ENCODE data around the gene KNCN.

Gene KNCN

GRCh38 chr1:46595127-46595526 lies 43.7 kb upstream of the KNCN start:
- no peak overlapping the region for H2BK5ac ChIP-seq (ENCODE audit: low read depth, low read length, poor library complexity)
- no peak overlapping the region for H2AK5ac ChIP-seq (ENCODE audit: low read length)
- no peaks in the 10 kb centered on the region for H3K79me2 ChIP-seq (ENCODE audit: control insufficient read depth, insufficient read depth, low read length, poor library complexity)
- H3K4ac ChIP-seq (ENCODE audit: low read depth, low read length): no peak overlapping the region
- H3K27me3 ChIP-seq (ENCODE audit: insufficient read depth, low read length): no peaks in the 10 kb centered on the region
- no peak overlapping the region for H3K23ac ChIP-seq (ENCODE audit: low read length)
- H3K27ac ChIP-seq (ENCODE audit: low read depth, low read length): no peak overlapping the region
- H3K4me2 ChIP-seq (ENCODE audit: low read length): no peak overlapping the region
- peaks cover 14 to 22% of the 10 kb centered on the region in 2 experiments for H3K36me3 ChIP-seq (ENCODE audit: control insufficient read depth in 1 of 2, insufficient read depth in 2 of 2, low read length in 2 of 2)
- no CpG with 5 or more reads among the region's 3 CpGs for WGBS (ENCODE audit: extremely low coverage, insufficient coverage, insufficient read length)
- no peak overlapping the region for H2AFZ ChIP-seq (ENCODE audit: insufficient read depth, low read length, poor library complexity)
- peaks cover 0 to 6% of the 10 kb centered on the region in 2 experiments for H3K4me1 ChIP-seq (ENCODE audit: control insufficient read depth in 1 of 2, insufficient read depth in 2 of 2, low read length in 2 of 2)
- no peak overlapping the region for H3K9ac ChIP-seq (ENCODE audit: low read length)
- no peaks in the 10 kb centered on the region for H3K79me1 ChIP-seq (ENCODE audit: low read length)
- H2BK120ac ChIP-seq (ENCODE audit: insufficient read depth, low read length, poor library complexity): no peak overlapping the region
- no peak overlapping the region for H3K4me3 ChIP-seq (ENCODE audit: low read depth, low read length)
- no peak overlapping the region for H4K8ac ChIP-seq (ENCODE audit: low read depth, low read length)
- H4K91ac ChIP-seq (ENCODE audit: low read depth, low read length): no peak overlapping the region
- no peaks in the 10 kb centered on the region for H3K9me3 ChIP-seq (ENCODE audit: insufficient read depth, low read depth, low read length)
- H3K14ac ChIP-seq (ENCODE audit: low read length): no peak overlapping the region
- H3K18ac ChIP-seq (ENCODE audit: low read length): no peak overlapping the region
- H4K12ac ChIP-seq (ENCODE audit: low read depth, low read length): no peak overlapping the region
- peak in 1 of 2 donors; percentile 34 for DNase-seq
- H2BK12ac ChIP-seq (ENCODE audit: low read length): no peak overlapping the region

GRCh38 chr1:46594063-46594462 lies 42.6 kb upstream of the KNCN start:
- Histone ChIP-seq H4K8ac (ENCODE audit: low read depth, low read length) (no peak overlapping the region), H4K91ac (ENCODE audit: low read depth, low read length) (no peak overlapping the region), H3K27ac (ENCODE audit: low read depth, low read length) (no peak overlapping the region), H3K79me1 (ENCODE audit: low read length) (no peaks in the 10 kb centered on the region), H2BK12ac (ENCODE audit: low read length) (no peak overlapping the region), H2AK5ac (ENCODE audit: low read length) (no peak overlapping the region), H2BK120ac (ENCODE audit: insufficient read depth, low read length, poor library complexity) (no peak overlapping the region), H3K4me1 (ENCODE audit: control insufficient read depth in 1 of 2, insufficient read depth in 2 of 2, low read length in 2 of 2) (peaks cover 0 to 5% of the 10 kb centered on the region in 2 experiments), H4K12ac (ENCODE audit: low read depth, low read length) (no peak overlapping the region), H3K14ac (ENCODE audit: low read length) (no peak overlapping the region), H2BK5ac (ENCODE audit: low read depth, low read length, poor library complexity) (no peak overlapping the region), H3K18ac (ENCODE audit: low read length) (no peak overlapping the region), H2AFZ (ENCODE audit: insufficient read depth, low read length, poor library complexity) (no peak overlapping the region), H3K4ac (ENCODE audit: low read depth, low read length) (no peak overlapping the region), H3K27me3 (ENCODE audit: insufficient read depth, low read length) (no peaks in the 10 kb centered on the region), H3K9me3 (ENCODE audit: insufficient read depth, low read depth, low read length) (no peaks in the 10 kb centered on the region), H3K4me3 (ENCODE audit: low read depth, low read length) (no peak overlapping the region), H3K9ac (ENCODE audit: low read length) (no peak overlapping the region), H3K23ac (ENCODE audit: low read length) (no peak overlapping the region), H3K79me2 (ENCODE audit: control insufficient read depth, insufficient read depth, low read length, poor library complexity) (no peaks in the 10 kb centered on the region), H3K4me2 (ENCODE audit: low read length) (no peak overlapping the region), H3K36me3 (ENCODE audit: control insufficient read depth in 1 of 2, insufficient read depth in 2 of 2, low read length in 2 of 2) (peaks cover 17 to 29% of the 10 kb centered on the region in 2 experiments)
- no peak for DNase-seq
- no CpG with 5 or more reads among the region's 5 CpGs for WGBS (ENCODE audit: extremely low coverage, insufficient coverage, insufficient read length)

- no peak overlapping the region for H2BK5ac ChIP-seq (ENCODE audit: low read depth, low read length, poor library complexity)
- H3K23ac ChIP-seq (ENCODE audit: low read length): no peak overlapping the region
- H2AFZ ChIP-seq (ENCODE audit: insufficient read depth, low read length, poor library complexity): no peak overlapping the region
- no peak overlapping the region for H4K8ac ChIP-seq (ENCODE audit: low read depth, low read length)
- H4K91ac ChIP-seq (ENCODE audit: low read depth, low read length): no peak overlapping the region
- H2BK12ac ChIP-seq (ENCODE audit: low read length): no peak overlapping the region
- H3K79me2 ChIP-seq (ENCODE audit: control insufficient read depth, insufficient read depth, low read length, poor library complexity): no peaks in the 10 kb centered on the region
- H3K9me3 ChIP-seq (ENCODE audit: insufficient read depth, low read depth, low read length): no peaks in the 10 kb centered on the region
- 100% methylated on average over 1 of the region's 4 CpGs for WGBS (ENCODE audit: extremely low coverage, insufficient coverage, insufficient read length)
- DNase-seq: no peak
- H3K4ac ChIP-seq (ENCODE audit: low read depth, low read length): no peak overlapping the region
- no peak overlapping the region for H3K27ac ChIP-seq (ENCODE audit: low read depth, low read length)
- H3K79me1 ChIP-seq (ENCODE audit: low read length): no peaks in the 10 kb centered on the region
- H2BK120ac ChIP-seq (ENCODE audit: insufficient read depth, low read length, poor library complexity): no peak overlapping the region
- H3K27me3 ChIP-seq (ENCODE audit: insufficient read depth, low read length): no peaks in the 10 kb centered on the region
- H3K4me2 ChIP-seq (ENCODE audit: low read length): no peak overlapping the region
- no peak overlapping the region for H3K14ac ChIP-seq (ENCODE audit: low read length)
- H3K36me3 ChIP-seq (ENCODE audit: control insufficient read depth in 1 of 2, insufficient read depth in 2 of 2, low read length in 2 of 2): peaks cover 17 to 30% of the 10 kb centered on the region in 2 experiments
- H3K18ac ChIP-seq (ENCODE audit: low read length): no peak overlapping the region
- H3K4me3 ChIP-seq (ENCODE audit: low read depth, low read length): no peak overlapping the region
- H4K12ac ChIP-seq (ENCODE audit: low read depth, low read length): no peak overlapping the region
- H3K9ac ChIP-seq (ENCODE audit: low read length): no peak overlapping the region
- H2AK5ac ChIP-seq (ENCODE audit: low read length): no peak overlapping the region
- H3K4me1 ChIP-seq (ENCODE audit: control insufficient read depth in 1 of 2, insufficient read depth in 2 of 2, low read length in 2 of 2): peaks cover 0 to 5% of the 10 kb centered on the region in 2 experiments
Measured at GRCh38 chr1:46592823-46593222, 41.4 kb upstream of the KNCN start.

GRCh38 chr1:46589529-46589928 lies 38.1 kb upstream of the KNCN start:
- DNase-seq: no peak
- Histone ChIP-seq H2AK5ac (ENCODE audit: low read length) (no peak overlapping the region), H3K9ac (ENCODE audit: low read length) (no peak overlapping the region), H3K27me3 (ENCODE audit: insufficient read depth, low read length) (no peaks in the 10 kb centered on the region), H4K12ac (ENCODE audit: low read depth, low read length) (no peak overlapping the region), H3K4ac (ENCODE audit: low read depth, low read length) (no peak overlapping the region), H3K27ac (ENCODE audit: low read depth, low read length) (no peak overlapping the region), H3K23ac (ENCODE audit: low read length) (no peak overlapping the region), H3K4me1 (ENCODE audit: control insufficient read depth in 1 of 2, insufficient read depth in 2 of 2, low read length in 2 of 2) (no peaks in the 10 kb centered on the region), H4K91ac (ENCODE audit: low read depth, low read length) (no peak overlapping the region), H3K9me3 (ENCODE audit: insufficient read depth, low read depth, low read length) (no peaks in the 10 kb centered on the region), H3K14ac (ENCODE audit: low read length) (no peak overlapping the region), H3K36me3 (ENCODE audit: control insufficient read depth in 1 of 2, insufficient read depth in 2 of 2, low read length in 2 of 2) (peaks cover 20 to 39% of the 10 kb centered on the region in 2 experiments), H3K18ac (ENCODE audit: low read length) (no peak overlapping the region), H2BK5ac (ENCODE audit: low read depth, low read length, poor library complexity) (no peak overlapping the region), H2AFZ (ENCODE audit: insufficient read depth, low read length, poor library complexity) (no peak overlapping the region), H4K8ac (ENCODE audit: low read depth, low read length) (no peak overlapping the region), H3K79me1 (ENCODE audit: low read length) (no peaks in the 10 kb centered on the region), H2BK120ac (ENCODE audit: insufficient read depth, low read length, poor library complexity) (no peak overlapping the region), H3K79me2 (ENCODE audit: control insufficient read depth, insufficient read depth, low read length, poor library complexity) (no peaks in the 10 kb centered on the region), H3K4me3 (ENCODE audit: low read depth, low read length) (no peak overlapping the region), H2BK12ac (ENCODE audit: low read length) (no peak overlapping the region), H3K4me2 (ENCODE audit: low read length) (no peak overlapping the region)
- no CpG with 5 or more reads among the region's 3 CpGs for WGBS (ENCODE audit: extremely low coverage, insufficient coverage, insufficient read length)
